Ovary (tissue), 9 donors: Measurements from ENCODE around the gene YES1. TPM values are rescaled to one million over a fixed set of nuclear protein-coding genes. Genes with fewer than 3 reads are reported as not detected.
A peak's percentile ranks its signal among the peaks of the same experiment; 100 is the strongest.

Experiments
- DNase-seq, 5 donors: peaks; one replicate each; pipeline ENCODE4 v3.0.0-alpha.2; 2019 to 2020
- H3K27ac ChIP-seq, 2 donors: fragments of 200-600 bp; one replicate each; pipeline versions ENCODE4 v1.5.1 to v1.8.0; 2019 to 2022
- H3K27me3 ChIP-seq: fragments of 200-600 bp; one replicate; pipeline ENCODE4 v1.8.0; 2022
- H3K36me3 ChIP-seq: fragments of 200-600 bp; sonication (generic); one replicate; pipeline ENCODE4 v1.5.1; 2019
- H3K4me1 ChIP-seq: one replicate; pipeline ENCODE4 v1.8.1; 2013; ENCODE audit warnings: mild to moderate bottlenecking, moderate library complexity; ENCODE audit not compliant: insufficient read depth
- H3K4me3 ChIP-seq: fragments of 200-600 bp; sonication (generic); one replicate; pipeline ENCODE4 v1.5.1; 2017
- H3K9me3 ChIP-seq, 2 donors: fragments of 200-600 bp in 1 of 2; sonication (generic) in 1 of 2; one replicate each; pipeline versions ENCODE4 v1.5.1 to v1.8.1; 2013 to 2019; ENCODE audit warnings: mild to moderate bottlenecking in 1 of 2, moderate library complexity in 1 of 2
- EP300 ChIP-seq: sonication (generic); formaldehyde crosslinking; IDR thresholded peaks from one replicate; pipeline ENCODE4 v1.6.1; 2017; ENCODE audit warnings: antibody characterized with exemption
- POLR2A ChIP-seq: fragments of 450-650 bp; IDR thresholded peaks from one replicate; pipeline ENCODE4 v1.6.1; 2017; ENCODE audit warnings: antibody characterized with exemption, mild to moderate bottlenecking, moderate library complexity
- whole genome bisulfite sequencing, 3 donors: extraction: QIAGEN DNeasy Blood & Tissue Kit in 1 of 3; methylation state at CpG; one replicate each; pipeline versions ENCODE4 v1.1.5 to v1.1.7; 2013 to 2017; 5-methylcytosine and 5-hydroxymethylcytosine counted together
- intact Hi-C, 4 donors: fragments of 100-400 bp; cut with DNase I; formaldehyde crosslinking; loops; one replicate each; pipeline versions ENCODE4 v1.11.0 to v1.15.1; 2022 to 2023
- polyA plus RNA-seq, 2 donors: library from polyadenylated mRNA; stranded (reverse); fragments of 200-250 nt in 1 of 2; fragments of 350-450 nt in 1 of 2; fragmentation: Illumina TruSeq in 1 of 2; extraction: RNeasy Lipid Tissue Mini Kit (QIAGEN cat#74804) in 1 of 2; gene quantifications; one replicate each; pipeline ENCODE4 v1.2.3, GENCODE V29; 2013 to 2014
- total RNA-seq, 7 donors: library from RNA; depleted of rRNA in 2 of 7; stranded (reverse); fragments of >200 nt in 2 of 7; fragmentation: NEBNext Ultra II Directional in 3 of 7; extraction: Animal tissue kit (Norgen Biotek cat#: 25700) in 3 of 7; gene quantifications; one replicate each; pipeline versions ENCODE4 v1.1.0 to v1.2.4, GENCODE V29; 2016 to 2023
- TF ChIP-seq, protein P1 (sequence below), 3 donors: fragments of 450-650 bp in 2 of 3; fragments of 200-600 bp in 1 of 3; IDR thresholded peaks; one replicate each; pipeline versions ENCODE4 v1.5.1 to v1.8.0; 2016 to 2022; ENCODE audit warnings: antibody characterized with exemption in 3 of 3, mild to moderate bottlenecking in 1 of 3
- donor health status: DM: no; HTN: no; CAD: no; lungs with moderate emphysema.
- donor health status: DM: no; HTN: no; CAD: no.
- donor health status: Bipolar disorder and iron deficiency.
- donor health status: DM: yes; HTN: yes; CAD: no.
- donor health status: DM: no; HTN: no; CAD: no.
- donor health status: DM: yes; HTN: yes; CAD: no.

The YES1 gene
- total and polyA plus RNA-seq, 9 donors, result 14.3 to 95.1 (median 34.6) TPM

DNA sequence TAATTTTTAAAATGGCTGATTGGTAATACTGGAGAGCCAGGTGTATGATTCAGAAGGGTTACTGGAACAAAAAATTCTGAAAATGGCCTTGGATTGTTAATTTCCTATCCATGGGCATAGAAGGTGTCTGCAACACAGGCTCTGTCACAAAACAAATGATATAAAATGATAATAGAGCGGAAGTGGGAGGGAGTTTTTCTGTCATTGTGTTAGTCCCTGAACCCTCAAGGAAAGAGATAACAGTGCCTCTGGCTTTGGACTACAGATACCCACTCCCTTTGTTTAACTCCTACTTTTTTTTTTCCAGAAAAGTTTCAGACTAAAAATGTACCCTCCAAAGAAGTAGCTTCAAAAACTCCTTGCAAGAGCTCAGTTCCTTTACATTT is 28.0 kb upstream of the YES1 start:
- Histone ChIP-seq H3K27me3 (no peaks in the 10 kb centered on the region), H3K36me3 (no peaks in the 10 kb centered on the region), H3K27ac (no peak overlapping the region), H3K4me3 (no peak overlapping the region), H3K4me1 (peaks cover 5% of the 10 kb centered on the region), H3K9me3 (no peaks in the 10 kb centered on the region)
- 43 to 81% (median 80%) methylated on average over 1 of the region's 1 CpG for WGBS, 3 donors
- no peak for DNase-seq
- intact Hi-C loops, result no loop called here
- no peak for TF ChIP-seq EP300
- TF ChIP-seq, protein P1, sequence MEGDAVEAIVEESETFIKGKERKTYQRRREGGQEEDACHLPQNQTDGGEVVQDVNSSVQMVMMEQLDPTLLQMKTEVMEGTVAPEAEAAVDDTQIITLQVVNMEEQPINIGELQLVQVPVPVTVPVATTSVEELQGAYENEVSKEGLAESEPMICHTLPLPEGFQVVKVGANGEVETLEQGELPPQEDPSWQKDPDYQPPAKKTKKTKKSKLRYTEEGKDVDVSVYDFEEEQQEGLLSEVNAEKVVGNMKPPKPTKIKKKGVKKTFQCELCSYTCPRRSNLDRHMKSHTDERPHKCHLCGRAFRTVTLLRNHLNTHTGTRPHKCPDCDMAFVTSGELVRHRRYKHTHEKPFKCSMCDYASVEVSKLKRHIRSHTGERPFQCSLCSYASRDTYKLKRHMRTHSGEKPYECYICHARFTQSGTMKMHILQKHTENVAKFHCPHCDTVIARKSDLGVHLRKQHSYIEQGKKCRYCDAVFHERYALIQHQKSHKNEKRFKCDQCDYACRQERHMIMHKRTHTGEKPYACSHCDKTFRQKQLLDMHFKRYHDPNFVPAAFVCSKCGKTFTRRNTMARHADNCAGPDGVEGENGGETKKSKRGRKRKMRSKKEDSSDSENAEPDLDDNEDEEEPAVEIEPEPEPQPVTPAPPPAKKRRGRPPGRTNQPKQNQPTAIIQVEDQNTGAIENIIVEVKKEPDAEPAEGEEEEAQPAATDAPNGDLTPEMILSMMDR (IDR thresholded peaks at IDR 0.05), result no peak
- no peak for TF ChIP-seq POLR2A

DNA sequence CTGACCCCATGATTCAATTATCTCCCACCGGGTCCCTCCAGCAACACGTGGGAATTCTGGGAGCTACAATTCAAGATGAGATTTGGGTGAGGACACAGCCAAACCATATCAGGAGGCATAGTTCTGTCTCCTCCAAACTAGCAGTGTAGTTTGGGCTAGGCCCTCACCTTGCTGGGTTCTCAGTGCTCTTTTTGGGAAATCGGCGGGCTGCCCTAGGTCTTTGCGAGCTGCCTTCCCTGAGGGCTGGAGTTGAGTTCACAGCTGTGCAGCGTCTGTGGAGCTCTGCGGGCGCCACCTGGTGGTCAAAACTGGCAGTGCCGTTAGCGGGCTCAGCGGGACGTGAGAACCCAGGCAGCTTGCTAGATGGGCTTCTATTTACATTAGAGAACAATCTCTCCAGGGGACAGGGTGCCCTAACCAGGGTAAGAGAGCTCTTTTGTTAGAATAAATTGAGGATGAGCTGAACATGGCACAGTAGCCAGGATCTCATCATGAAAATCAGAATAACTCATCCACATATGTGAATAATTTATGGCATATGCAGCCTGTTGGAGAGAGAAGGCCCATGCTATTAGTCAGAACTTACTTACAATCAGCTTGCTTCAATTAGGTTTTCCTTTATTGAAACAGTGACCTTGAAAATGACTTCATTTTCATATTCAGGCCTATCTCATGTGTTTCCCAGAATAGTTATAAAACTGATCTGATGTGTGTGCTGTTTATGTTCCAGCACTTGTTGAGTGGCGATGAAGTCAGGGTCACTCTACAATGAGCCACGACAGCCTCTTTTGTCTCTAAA is 27.4 kb upstream of the YES1 start:
- peaks cover 5% of the 10 kb centered on the region for H3K4me1 ChIP-seq
- H3K27ac ChIP-seq, result no peak overlapping the region
- WGBS, 3 donors, result 12 to 17% (median 15%) methylated on average over 14 of the region's 14 CpGs
- no peaks in the 10 kb centered on the region for H3K36me3 ChIP-seq
- no peaks in the 10 kb centered on the region for H3K9me3 ChIP-seq
- intact Hi-C loops, result loop anchor here in 3 of 4 donors (10.0 kb wide), 2 partner anchors 95 to 215 kb away; no protein-coding TSS in a partner anchor
- H3K4me3 ChIP-seq, result no peak overlapping the region
- peak; percentile 75 to 91 (median 88) for DNase-seq
- TF ChIP-seq, protein P1 (IDR thresholded peaks at IDR 0.05), result peak; percentile 67 to 80 (median 78)
- no peak for TF ChIP-seq POLR2A
- TF ChIP-seq EP300, result no peak
- H3K27me3 ChIP-seq, result no peaks in the 10 kb centered on the region

DNA sequence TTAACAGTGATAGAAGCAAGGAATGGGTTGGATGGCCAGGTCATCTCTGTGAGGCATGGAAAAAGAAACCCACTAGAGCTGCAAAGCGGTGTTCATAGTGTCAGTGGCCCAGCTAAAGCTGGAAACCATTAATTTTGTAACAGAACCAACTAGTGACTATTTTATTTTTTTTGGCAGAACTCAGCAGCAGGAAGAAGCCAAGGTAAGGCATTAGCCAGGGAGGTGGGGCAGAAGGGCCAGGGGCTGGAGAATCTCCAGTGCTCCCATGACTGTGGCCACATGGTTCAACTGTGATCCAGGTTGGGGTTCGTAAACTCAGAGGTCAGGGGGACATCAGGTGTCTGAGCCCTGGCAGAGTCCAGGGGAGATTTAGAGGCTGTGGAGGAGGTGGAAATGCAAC is 25.9 kb upstream of the YES1 start:
- no peak overlapping the region for H3K27ac ChIP-seq
- no peaks in the 10 kb centered on the region for H3K9me3 ChIP-seq
- intact Hi-C loops, result loop anchor here in 3 of 4 donors (10.0 kb wide), 2 partner anchors 93 to 213 kb away; no protein-coding TSS in a partner anchor
- H3K36me3 ChIP-seq, result no peaks in the 10 kb centered on the region
- H3K27me3 ChIP-seq, result no peaks in the 10 kb centered on the region
- TF ChIP-seq EP300 (no peak), POLR2A (no peak)
- TF ChIP-seq, protein P1 (IDR thresholded peaks at IDR 0.05), result no peak
- DNase-seq, result no peak
- peaks cover 5% of the 10 kb centered on the region for H3K4me1 ChIP-seq
- 79 to 90% (median 89%) methylated on average over 2 of the region's 2 CpGs for WGBS, 3 donors
- H3K4me3 ChIP-seq, result no peak overlapping the region

DNA sequence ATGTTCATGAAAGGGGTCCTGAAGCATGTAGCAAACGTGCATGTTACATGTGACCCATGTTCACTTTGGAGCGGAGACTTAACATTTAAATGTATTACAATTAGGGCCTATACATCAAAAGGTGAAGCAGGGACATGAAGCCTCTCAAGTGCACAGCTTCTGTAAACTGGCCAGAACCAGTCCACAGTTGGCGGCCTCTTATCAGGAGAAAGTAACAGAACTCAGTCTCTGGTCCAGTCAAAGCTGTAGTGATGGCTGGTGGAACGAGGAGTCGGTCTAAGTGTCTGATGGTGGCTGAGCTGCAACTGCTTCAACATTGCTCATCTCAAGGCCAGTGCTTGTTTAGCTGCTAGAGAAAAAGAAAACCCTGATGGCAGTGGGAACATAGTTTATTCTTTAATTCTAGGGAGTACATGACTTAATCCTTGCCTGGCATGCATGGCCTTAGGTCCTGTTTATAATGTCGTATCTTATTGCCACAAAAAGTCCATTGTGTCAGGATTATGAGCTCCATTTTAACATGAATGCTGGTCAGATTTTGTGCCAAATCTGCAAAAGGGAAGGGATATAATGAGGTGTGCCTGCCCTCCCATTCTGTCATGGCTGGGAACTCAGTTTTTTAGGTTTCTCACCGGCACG is 22.2 kb upstream of the YES1 start:
- no peaks in the 10 kb centered on the region for H3K9me3 ChIP-seq
- H3K27ac ChIP-seq, result no peak overlapping the region
- intact Hi-C loops, result loop anchor here (5.0 to 10.0 kb wide), 4 partner anchors 89 to 212 kb away; no protein-coding TSS in a partner anchor
- WGBS, 3 donors, result 63 to 86% (median 82%) methylated on average over 8 of the region's 8 CpGs
- H3K4me1 ChIP-seq, result peaks cover 6% of the 10 kb centered on the region
- no peak for DNase-seq
- H3K36me3 ChIP-seq, result no peaks in the 10 kb centered on the region
- TF ChIP-seq EP300 (no peak), POLR2A (no peak)
- TF ChIP-seq, protein P1 (IDR thresholded peaks at IDR 0.05), result no peak
- no peaks in the 10 kb centered on the region for H3K27me3 ChIP-seq
- H3K4me3 ChIP-seq, result no peak overlapping the region
